HG02943 (cell line): ENCODE data around the gene ACO1.
"Not testable (repeated sequence)": the region's sequence is repeated elsewhere in the genome, so short reads cannot be mapped to it uniquely, and the experiment has no call there.

Source experiments
- ATAC-seq: cut with Tn5 transposase; IDR thresholded peaks from one replicate; pipeline ENCODE4 v1.9.1; 2021; ENCODE audit warnings: mild to moderate bottlenecking, low read depth, moderate library complexity; ENCODE audit not compliant: unreplicated experiment

The ACO1 gene

DNA sequence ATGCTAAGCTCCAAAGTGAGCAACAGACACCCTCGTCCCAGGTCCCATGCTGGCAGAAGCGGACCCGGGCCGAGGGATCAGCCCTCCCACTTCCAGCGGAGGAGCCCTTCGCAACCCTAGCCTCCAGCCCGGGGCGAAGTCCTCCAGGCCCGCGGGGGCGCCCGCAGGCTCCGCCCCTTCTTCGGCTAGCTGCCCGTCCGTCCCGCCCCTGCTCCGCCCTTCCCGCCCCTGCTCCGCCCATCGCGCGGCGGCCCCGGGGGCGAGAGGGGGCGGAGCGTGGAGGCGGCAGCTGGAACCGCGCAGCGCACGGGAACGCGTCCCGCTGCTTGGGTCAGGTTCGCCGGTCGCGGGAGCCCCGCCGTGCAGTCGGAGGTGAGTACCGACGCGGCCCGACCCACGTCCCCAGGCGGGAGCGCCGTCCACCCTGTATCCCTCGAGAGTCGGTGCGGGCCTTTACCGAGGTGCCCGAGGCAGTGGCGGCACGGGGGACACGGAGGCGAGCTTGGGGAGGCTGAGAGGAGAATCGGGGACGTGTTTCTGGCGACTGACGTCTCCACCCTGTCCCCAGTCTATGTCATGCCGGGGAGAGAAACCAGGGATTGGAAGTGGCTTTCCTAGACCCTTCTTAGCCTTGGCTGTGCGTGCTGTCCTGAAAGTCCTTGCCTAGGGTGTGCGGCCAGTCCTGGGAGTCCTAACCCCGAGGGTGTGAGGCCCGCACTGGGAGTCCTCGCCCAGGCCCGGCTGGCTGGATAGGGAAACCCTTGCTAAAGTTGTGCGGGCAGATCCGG, at the start of gene ACO1:
TSS of gene ACO1 (plus strand) at position 280 of the 788 bp plus-strand sequence. CDS start 20,864 bp downstream, outside the sequence.
- peak; percentile 92 for ATAC-seq

- ATAC-seq = no peak
These were observed 49.2 kb upstream of the ACO1 start for GRCh38 chr9:32334916-32335895.

DNA sequence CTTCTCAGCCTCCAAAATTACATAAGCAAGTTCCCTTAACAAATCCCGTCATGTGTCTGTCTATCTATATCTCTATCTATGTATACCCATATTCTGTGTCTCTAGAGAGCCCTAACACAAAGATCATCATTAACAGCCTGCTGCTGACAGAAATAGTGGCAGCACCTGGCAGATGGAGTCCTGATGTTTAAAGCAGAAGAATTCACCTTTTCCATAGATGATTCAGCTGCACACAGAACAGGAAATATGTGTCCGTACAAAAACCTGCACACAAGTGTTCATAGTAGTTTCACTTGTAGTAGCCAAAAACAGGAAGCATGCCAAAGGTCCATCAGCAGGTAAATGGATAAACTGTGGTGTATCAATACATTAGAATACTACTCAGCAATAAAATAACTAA, 45.0 kb upstream of the ACO1 start:
- peak; percentile 66 for ATAC-seq

DNA sequence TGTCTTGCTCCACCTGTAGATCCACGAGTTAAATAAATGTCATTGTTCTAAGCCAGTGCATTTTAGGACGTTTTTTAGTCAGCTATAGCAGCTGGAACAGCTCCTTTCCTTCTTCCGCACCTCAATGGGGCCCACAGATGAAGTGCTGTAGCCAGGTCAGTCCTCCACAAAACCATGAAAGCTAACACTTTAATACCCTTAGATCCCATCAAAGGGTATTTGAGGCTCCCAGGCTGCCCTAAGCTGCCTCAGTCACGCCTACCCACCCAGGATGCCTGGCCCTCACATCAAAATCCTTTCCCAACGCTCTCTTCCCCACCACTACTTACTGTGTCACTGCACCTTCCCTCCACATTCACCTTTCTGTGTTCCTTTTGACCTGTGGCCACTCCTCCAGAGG, 44.1 kb upstream of the ACO1 start:
- ATAC-seq = no peak

GRCh38 chr9:32344551-32345182, 39.8 kb upstream of the ACO1 start:
- peak; percentile 60 for ATAC-seq

DNA sequence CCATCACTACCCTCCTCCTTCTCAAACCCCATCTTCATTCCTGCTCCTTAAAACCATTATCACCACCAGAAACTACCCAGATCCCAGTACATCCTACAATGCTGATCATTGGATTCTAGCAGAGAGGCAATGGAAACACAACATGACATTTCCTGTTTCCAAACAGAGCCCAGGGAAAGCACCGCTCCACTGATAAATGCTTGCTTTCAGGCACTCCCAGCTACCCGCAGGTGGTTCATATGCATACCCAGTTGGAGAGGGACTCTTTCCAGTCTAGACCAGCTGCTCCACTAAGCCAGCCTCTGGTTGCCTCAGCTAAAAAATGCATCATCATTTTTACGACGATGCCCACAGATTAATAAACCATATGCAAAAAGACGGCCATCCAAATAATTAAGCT, 39.2 kb upstream of the ACO1 start:
- no peak for ATAC-seq

DNA sequence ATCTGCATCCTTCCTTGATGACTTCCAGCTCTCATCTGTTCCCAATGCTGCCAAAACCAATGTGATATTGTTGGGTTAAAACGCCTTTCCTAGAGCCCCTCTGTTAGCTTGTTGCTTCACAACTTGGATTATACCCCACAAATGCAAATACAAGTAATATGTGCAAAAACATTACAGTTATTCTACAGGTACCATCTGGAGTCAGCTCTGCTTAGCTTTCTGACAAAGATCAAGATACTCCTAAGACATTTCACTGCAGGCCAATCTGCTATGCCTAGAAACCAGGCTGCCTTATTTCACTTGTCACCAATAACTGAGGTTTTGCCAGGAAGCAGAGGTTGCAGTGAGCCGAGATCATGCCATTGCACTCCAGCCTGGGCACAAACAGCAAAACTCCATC, 36.9 kb upstream of the ACO1 start:
- ATAC-seq = no peak

DNA sequence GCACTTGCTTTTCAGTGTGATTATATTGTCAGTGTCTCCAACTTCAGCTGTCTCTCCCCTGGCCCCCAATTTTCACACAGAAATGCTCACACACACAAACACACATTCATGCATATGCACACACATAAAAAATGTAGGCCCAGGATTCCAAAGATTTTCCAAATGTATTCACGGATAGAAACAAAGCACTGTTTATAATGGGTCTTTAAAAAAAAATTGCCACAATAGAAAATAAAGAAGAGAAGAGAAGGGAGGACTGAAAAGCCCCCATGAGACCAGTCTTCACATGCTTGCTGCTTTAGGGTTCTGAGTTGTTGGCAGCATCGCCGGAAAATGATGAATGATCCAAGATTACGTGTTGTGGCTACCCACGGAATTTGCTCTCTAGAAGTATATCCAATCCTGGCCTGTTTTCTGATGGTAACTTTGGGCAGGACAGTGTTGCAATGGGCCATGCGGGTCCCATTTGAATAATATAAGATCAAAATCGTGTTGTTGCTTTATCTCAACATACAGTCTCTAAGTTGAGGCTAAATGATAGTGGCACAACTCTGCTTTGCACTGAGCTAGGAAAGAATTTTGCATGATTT, 36.2 kb upstream of the ACO1 start:
- ATAC-seq = no peak

DNA sequence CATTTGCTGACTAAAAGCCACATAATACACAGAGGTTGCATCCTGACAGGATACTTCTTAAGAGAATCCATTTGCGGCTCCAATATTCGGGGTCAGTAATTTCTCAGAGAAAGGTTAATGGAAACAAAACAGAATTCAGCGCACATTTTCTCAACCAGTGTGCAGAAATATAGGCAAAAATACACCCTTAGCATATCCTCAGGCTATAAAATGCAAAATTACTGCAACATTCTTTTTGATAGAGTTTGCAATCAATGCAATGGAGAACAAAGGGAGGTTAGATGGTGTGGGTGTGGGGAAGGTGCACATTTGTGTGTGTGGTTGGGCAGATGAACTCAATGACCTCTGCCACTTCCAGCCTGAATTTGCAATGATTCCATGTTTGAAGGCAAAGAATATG, 35.4 kb upstream of the ACO1 start:
- ATAC-seq = no peak

DNA sequence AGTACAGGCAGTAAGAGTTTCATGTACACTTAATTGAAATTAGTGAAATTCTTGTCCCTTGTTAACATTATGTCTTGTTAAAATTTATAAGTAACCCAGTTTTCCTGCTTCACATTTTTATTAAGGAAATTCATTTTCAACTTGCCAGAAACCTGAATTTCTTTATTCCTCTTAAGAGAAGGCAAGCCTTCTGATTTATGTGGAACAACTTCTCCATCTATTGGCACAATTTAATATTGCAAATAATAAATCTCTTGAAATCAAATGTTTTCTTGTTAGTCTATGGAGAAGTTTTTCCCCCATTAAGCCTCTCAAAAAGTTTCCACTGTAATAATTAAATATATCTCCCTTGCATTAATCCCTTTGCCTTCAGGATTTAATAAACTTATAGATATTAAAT, 33.8 kb upstream of the ACO1 start:
- ATAC-seq = no peak

DNA sequence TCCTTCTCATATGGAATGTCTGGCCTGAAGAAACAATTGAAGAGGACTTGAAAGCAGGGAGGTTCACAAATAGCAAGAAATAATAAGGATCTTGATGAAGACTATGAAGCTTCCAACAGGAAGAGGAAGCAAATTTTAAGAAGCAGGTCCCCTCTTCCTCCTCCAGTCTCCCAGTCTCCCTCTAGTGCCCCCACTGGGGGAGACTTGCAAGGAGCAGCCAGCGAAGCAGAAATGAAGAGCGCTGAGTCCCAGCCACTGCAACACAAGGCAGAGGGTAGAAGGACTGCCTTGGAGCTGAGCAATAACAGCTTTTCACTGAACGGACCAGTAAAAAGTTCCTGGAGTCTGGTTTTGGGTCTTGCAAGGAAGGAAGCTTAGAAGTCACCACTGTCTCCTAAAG, 32.6 kb upstream of the ACO1 start:
- no peak for ATAC-seq

- ATAC-seq = not testable (repeated sequence)
These were observed 31.0 kb upstream of the ACO1 start for GRCh38 chr9:32353476-32353875.

DNA sequence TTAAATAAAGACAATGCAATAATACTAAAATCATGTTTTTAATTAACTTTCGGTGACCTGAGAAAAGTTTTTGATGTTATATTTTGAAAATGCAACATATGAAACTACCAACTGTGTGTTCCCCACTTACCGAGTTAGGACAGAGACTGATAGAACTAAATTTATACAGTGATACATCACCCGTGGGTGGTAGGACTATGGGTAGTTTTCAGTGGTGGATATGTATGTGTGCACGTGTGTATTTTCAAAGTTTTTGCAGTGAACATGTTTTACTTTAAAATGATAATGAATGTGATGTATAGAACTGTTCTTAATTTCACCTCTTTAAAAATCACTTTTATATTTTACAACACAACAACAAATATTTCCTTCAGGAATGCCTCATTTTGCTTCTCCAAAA, 25.0 kb upstream of the ACO1 start:
- no peak for ATAC-seq

- ATAC-seq = no peak
These were observed 23.3 kb upstream of the ACO1 start for GRCh38 chr9:32360983-32361673.

GRCh38 chr9:32371279-32371678, 13.2 kb upstream of the ACO1 start:
- ATAC-seq = no peak

DNA sequence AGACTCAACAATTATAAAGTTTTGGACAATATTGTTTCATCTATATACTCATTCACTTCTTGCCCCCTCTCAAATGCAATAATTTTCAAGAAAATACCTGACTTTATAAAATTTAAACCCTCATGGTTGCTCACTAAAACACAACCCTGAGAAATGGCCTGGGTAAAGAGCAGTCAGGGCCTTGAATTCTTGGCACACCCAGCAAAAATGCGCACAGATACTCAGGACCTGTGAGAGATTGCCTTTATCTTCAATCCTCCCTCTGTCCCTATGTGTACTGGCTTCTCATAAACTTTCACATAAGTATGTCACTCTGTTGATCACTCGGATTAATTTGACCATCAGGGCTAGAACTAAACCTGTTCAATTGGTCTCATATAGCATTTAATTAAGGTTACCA, 12.8 kb upstream of the ACO1 start:
- ATAC-seq = no peak

DNA sequence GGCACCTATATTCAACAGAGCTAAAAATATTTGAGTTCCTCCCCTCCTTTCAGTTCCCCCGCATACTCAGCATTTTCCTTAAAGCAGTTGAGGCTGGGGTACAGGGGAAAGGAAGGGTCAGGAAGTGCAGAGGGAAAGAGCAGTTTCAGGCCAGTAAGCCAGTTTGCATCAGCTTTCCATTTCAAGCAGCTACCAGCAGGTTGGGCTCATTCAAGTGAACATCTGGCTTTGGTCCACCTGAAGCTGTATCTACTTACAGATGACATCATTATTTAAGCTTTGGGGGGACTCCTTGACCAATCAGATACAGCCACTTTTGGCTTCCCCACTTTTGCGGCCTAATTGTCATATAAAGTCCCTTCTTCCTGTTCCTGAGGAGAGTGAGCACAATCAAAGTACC, 8.2 kb upstream of the ACO1 start:
- no peak for ATAC-seq

DNA sequence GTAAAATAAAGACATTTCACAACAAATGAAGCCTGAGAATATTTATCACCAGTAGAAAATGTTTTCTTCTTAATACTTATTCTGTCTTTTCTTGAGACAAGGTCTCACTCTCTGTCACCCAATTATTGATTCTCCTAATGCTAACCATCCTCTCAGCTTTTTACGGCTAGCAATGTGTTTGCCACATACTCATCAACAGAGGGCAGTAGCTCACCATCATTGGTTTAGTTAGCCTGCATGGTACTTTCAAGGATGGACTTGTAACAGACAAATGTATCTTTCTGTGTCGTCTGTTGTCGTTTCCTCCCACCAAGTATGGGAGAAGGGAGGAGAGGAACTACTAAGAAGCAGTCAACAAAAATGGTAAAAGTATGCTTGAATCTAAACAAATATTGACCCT, 5.9 kb upstream of the ACO1 start:
- ATAC-seq = peak; percentile 56

DNA sequence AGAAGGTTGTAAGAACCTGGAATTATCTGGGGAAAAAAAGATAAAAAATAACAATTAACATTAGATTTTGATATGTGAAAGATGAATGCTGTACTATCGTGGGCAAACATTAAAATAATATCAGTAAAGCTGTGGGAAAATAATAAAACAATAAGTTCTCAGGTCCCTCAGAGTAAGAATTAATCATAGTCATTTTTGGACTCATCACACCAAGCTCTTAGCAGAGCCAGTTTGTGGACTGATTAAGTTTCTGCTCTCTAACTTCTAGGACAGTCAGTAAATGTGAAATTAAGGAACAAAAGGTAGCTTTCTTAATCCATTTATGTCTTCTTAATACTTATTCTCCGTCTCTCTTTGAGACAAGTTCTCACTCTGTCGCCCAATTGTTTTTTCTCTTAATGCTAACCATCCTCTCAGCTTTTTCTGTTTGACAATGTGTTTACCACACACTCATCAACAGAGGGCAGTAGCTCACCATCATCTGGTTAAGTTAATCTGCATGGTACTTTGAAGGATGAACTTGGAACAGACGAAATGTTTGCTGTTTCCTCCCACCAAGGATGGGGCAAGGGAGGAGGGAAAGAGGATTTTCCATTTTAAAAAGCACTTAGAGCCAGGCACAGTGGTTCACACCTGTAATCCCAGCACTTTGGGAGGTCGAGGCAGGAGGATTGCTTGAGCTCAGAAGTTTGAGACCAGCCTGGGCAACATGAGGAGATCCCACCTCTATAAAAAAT, 5.3 kb upstream of the ACO1 start:
- ATAC-seq = peak; percentile 86
